GM06990 (cell line): ENCODE measurements around the gene MDH1.

Experiments
- DNase-seq: peaks from one replicate; pipeline ENCODE4 v3.0.0-alpha.2; 2011; ENCODE audit not compliant: insufficient read length; ENCODE audit errors: extremely low read depth
- H3K27me3 ChIP-seq: replicated peaks from 2 replicates; pipeline ENCODE4 v1.6.0; 2011; ENCODE audit warnings: low read length; ENCODE audit not compliant: control insufficient read depth, insufficient read depth
- H3K36me3 ChIP-seq: 2 replicates; pipeline ENCODE4 v1.5.1; 2011; ENCODE audit warnings: low read length; ENCODE audit not compliant: control insufficient read depth, insufficient read depth
- H3K4me3 ChIP-seq: replicated peaks from 2 replicates; pipeline ENCODE4 v1.5.1; 2011; ENCODE audit warnings: low read depth, mild to moderate bottlenecking, control low read depth, low read length
- CTCF ChIP-seq: IDR thresholded peaks from 2 replicates; pipeline ENCODE4 v1.5.1; 2011; ENCODE audit warnings: low read length, control low read depth, mild to moderate bottlenecking, inconsistent platforms; ENCODE audit not compliant: insufficient read depth, poor library complexity, severe bottlenecking

Gene MDH1

DNA sequence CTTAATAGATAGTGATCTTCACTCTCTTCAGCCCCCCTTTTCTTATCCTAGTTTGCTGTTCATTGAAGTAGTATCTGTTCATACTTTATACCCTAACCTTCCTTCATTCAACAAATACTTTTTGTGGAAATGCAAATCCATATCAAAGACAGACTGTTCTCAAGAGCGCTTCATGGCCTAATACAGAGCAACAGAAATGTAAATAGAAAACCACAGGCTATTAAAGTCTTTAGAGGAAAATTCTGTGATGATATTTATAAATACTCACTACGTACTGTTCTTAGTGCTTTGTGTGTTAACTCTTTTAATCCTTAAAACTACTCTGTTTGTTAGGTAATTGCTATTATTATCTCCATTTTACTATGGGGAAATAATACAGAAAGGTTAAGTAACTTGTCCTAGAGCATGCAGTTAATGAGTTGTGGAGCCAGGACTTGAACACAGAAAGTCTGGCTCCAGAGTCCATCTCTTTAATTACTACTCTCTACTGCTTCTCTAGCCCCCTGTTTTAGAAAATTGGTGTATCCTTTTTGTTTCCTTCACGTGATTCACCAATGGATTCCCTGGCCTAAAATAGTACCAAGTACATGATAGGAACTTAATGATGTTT is 2.9 kb downstream of the MDH1 start:
- DNase-seq: no peak
- Histone ChIP-seq H3K4me3 (no peak overlapping the region; the same call in none of the 2 replicates), H3K36me3 (peaks cover 4% of the 10 kb centered on the region), H3K27me3 (no peaks in the 10 kb centered on the region)
- TF ChIP-seq CTCF: no peak

DNA sequence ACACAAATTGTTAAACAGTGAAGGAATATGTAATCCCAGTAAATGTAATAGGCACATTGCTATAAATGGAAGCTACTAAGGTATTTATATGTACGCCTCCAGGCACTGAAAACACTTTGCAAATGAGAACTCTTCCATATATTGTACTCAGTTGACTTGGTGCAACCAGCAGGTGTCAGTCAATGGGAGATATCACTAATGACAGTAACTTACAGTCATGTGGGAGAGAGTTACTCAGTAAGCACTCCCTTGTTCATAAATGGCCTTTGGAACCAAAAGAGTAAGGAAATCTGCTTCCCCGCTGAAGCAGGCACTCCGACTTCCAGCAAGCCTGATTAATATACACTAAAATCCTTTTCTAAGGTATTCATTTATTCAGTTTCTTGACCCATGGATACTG is 5.9 kb downstream of the MDH1 start:
- Histone ChIP-seq H3K27me3 (no peaks in the 10 kb centered on the region), H3K36me3 (peaks cover 4% of the 10 kb centered on the region)

GRCh38 chr2:63596401-63596883 is 7.7 kb downstream of the MDH1 start:
- no peak overlapping the region for H3K4me3 ChIP-seq
- H3K27me3 ChIP-seq: no peaks in the 10 kb centered on the region
- H3K36me3 ChIP-seq: peaks cover 9% of the 10 kb centered on the region
- DNase-seq: no peak
- TF ChIP-seq CTCF: no peak

More for the DNA sequence above, 5.9 kb downstream of the MDH1 start:
- DNase-seq: no peak
- TF ChIP-seq CTCF: peak; percentile 14
- H3K4me3 ChIP-seq: no peak overlapping the region

GRCh38 chr2:63598981-63599380 is 10.2 kb downstream of the MDH1 start:
- Histone ChIP-seq H3K4me3 (no peak overlapping the region), H3K36me3 (peaks cover 9% of the 10 kb centered on the region), H3K27me3 (no peaks in the 10 kb centered on the region)
- TF ChIP-seq CTCF: no peak
- DNase-seq: no peak

GRCh38 chr2:63600881-63601460 is 12.2 kb downstream of the MDH1 start:
- Histone ChIP-seq H3K27me3 (no peaks in the 10 kb centered on the region), H3K4me3 (no peak overlapping the region), H3K36me3 (peaks cover 9% of the 10 kb centered on the region)
- no peak for TF ChIP-seq CTCF
- no peak for DNase-seq
